Gastroesophageal sphincter (tissue), 4 donors: Measurements from ENCODE around the gene CCDC61. TPM values are rescaled to one million over a fixed set of nuclear protein-coding genes. Genes with fewer than 3 reads are reported as not detected.

Experiments used
- ATAC-seq: fragments of 150-250 bp; one replicate; pipeline ENCODE4 v1.9.1; 2016; ENCODE audit warnings: mild to moderate bottlenecking, moderate library complexity
- H3K27ac ChIP-seq, 4 donors: fragments of 200-600 bp; sonication (generic) in 3 of 4; 1 replicate in 3 of 4; 2 replicates in 1 of 4; pipeline ENCODE4 v1.5.1; 2016 to 2019
- H3K27me3 ChIP-seq: fragments of 200-600 bp; sonication (generic); one replicate; pipeline ENCODE4 v1.5.1; 2019
- H3K36me3 ChIP-seq, 2 donors: fragments of 200-600 bp; sonication (generic); one replicate each; pipeline ENCODE4 v1.5.1; 2019; ENCODE audit warnings: control low read depth in 1 of 2
- H3K4me1 ChIP-seq, 3 donors: fragments of 200-600 bp; sonication (generic); 1 replicate in 2 of 3; 2 replicates in 1 of 3; pipeline ENCODE4 v1.5.1; 2016 to 2019; ENCODE audit warnings: control low read depth in 2 of 3
- H3K4me3 ChIP-seq, 2 donors: fragments of 200-600 bp; sonication (generic); one replicate each; pipeline ENCODE4 v1.5.1; 2019; ENCODE audit warnings: mild to moderate bottlenecking in 1 of 2, moderate library complexity in 1 of 2
- H3K9me3 ChIP-seq, 3 donors: fragments of 200-600 bp; sonication (generic); one replicate each; pipeline ENCODE4 v1.5.1; 2017 to 2019; ENCODE audit warnings: control low read depth in 2 of 3
- EP300 ChIP-seq: sonication (generic); formaldehyde crosslinking; IDR thresholded peaks from one replicate; pipeline ENCODE4 v1.6.1; 2017; ENCODE audit warnings: antibody characterized with exemption, mild to moderate bottlenecking
- POLR2A ChIP-seq, 2 donors: fragments of 450-650 bp; IDR thresholded peaks; one replicate each; pipeline ENCODE4 v1.6.1; 2017; ENCODE audit warnings: antibody characterized with exemption in 2 of 2, mild to moderate bottlenecking in 2 of 2, moderate library complexity in 1 of 2
- POLR2AphosphoS5 ChIP-seq: sonication (generic); formaldehyde crosslinking; IDR thresholded peaks from one replicate; pipeline ENCODE4 v1.6.1; 2017; ENCODE audit warnings: antibody characterized with exemption
- WGBS, 2 donors: methylation state at CpG; one replicate each; pipeline ENCODE4 v1.1.5; 2018; ENCODE audit warnings: low coverage in 1 of 2; 5-methylcytosine and 5-hydroxymethylcytosine counted together
- total RNA-seq, 4 donors: library from RNA; depleted of rRNA; stranded (reverse); fragments of >200 nt; gene quantifications; one replicate each; pipeline ENCODE4 v1.1.0, GENCODE V29; 2016
- TF ChIP-seq, protein P1 (sequence below), 4 experiments: fragments of 200-600 bp in 2 of 4; fragments of 450-650 bp in 2 of 4; sonication (generic) in 1 of 4; IDR thresholded peaks; one replicate each; pipeline ENCODE4 v1.5.1; 2017 to 2019; ENCODE audit warnings: antibody characterized with exemption in 4 of 4, mild to moderate bottlenecking in 2 of 4, moderate library complexity in 2 of 4

Gene CCDC61
- total RNA-seq, 4 donors from 2014 or later = 4.2 to 9.4 (median 6.4) TPM

GRCh38 chr19:46017095-46017429 lies 21.8 kb downstream of the CCDC61 start:
- H3K4me3 ChIP-seq = no peak overlapping the region
- H3K27me3 ChIP-seq = peaks cover 48% of the 10 kb centered on the region
- H3K4me1 ChIP-seq = peaks cover 0 to 28% (median 11%) of the 10 kb centered on the region in 3 donors
- H3K9me3 ChIP-seq = no peaks in the 10 kb centered on the region
- peaks cover 0 to 15% of the 10 kb centered on the region in 2 donors for H3K36me3 ChIP-seq
- WGBS, 2 donors = no CpG with 5 or more reads among the region's 7 CpGs
- TF ChIP-seq, protein P1, sequence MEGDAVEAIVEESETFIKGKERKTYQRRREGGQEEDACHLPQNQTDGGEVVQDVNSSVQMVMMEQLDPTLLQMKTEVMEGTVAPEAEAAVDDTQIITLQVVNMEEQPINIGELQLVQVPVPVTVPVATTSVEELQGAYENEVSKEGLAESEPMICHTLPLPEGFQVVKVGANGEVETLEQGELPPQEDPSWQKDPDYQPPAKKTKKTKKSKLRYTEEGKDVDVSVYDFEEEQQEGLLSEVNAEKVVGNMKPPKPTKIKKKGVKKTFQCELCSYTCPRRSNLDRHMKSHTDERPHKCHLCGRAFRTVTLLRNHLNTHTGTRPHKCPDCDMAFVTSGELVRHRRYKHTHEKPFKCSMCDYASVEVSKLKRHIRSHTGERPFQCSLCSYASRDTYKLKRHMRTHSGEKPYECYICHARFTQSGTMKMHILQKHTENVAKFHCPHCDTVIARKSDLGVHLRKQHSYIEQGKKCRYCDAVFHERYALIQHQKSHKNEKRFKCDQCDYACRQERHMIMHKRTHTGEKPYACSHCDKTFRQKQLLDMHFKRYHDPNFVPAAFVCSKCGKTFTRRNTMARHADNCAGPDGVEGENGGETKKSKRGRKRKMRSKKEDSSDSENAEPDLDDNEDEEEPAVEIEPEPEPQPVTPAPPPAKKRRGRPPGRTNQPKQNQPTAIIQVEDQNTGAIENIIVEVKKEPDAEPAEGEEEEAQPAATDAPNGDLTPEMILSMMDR (IDR thresholded peaks at IDR 0.05) = peak in 1 of 4 experiments; percentile 19
- TF ChIP-seq POLR2A (IDR thresholded peaks at IDR 0.05) = no peak
- H3K27ac ChIP-seq = no peak overlapping the region
- ATAC-seq = no peak

DNA sequence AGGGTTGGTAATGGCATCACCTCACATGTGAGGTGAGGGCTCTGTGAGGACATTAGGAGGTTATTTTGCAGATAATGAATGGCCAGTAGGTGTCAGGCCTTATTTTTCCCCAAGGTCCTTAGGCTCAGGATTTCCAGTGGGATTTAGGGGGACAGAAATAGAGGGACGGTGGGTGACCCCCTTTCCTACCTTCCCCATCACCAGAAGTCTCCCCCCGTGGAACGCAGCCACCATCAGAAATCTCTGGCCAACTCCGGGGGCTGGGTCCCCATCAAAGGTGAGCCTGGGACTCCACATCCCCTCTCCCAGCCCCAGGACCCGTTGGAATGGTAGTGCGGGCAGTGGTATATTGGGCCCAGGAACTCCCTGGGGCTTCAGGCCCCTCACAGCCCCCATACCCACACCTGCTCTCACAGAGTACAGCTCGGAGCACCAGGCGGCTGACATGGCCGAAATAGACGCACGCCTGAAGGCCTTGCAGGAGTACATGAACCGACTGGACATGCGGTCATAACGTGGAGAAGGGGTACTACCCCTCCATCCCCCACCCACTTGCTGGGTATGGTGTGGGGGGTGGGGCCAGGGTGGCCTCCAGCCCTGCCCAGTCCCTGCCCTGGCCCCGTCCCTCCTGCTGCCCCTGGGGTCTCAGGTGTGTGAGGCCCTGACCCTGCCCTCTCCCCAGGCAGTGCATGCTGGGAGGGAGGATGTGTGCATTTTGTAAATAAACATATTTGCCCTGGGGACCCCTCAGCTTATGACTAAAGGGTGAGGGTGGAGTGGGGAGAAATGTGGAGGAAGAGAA lies 22.8 kb downstream of the CCDC61 start:
- Histone ChIP-seq H3K27ac (no peak overlapping the region), H3K36me3 (peaks cover 0 to 12% of the 10 kb centered on the region in 2 donors), H3K4me1 (peaks cover 0 to 28% (median 11%) of the 10 kb centered on the region in 3 donors), H3K27me3 (peaks cover 48% of the 10 kb centered on the region), H3K9me3 (no peaks in the 10 kb centered on the region), H3K4me3 (no peak overlapping the region)
- ATAC-seq = no peak
- 88% methylated on average over 7 of the region's 15 CpGs; no CpG with 5 or more reads in 1 of the 2 donors for WGBS, 2 donors
- TF ChIP-seq POLR2AphosphoS5 = no peak
- TF ChIP-seq EP300 = no peak
- TF ChIP-seq, protein P1 (IDR thresholded peaks at IDR 0.05) = no peak
- no peak for TF ChIP-seq POLR2A (IDR thresholded peaks at IDR 0.05)

GRCh38 chr19:46018729-46019251 lies 23.5 kb downstream of the CCDC61 start:
- Histone ChIP-seq H3K27ac (no peak overlapping the region), H3K4me1 (peaks cover 0 to 28% (median 11%) of the 10 kb centered on the region in 3 donors), H3K9me3 (no peaks in the 10 kb centered on the region), H3K27me3 (peaks cover 48% of the 10 kb centered on the region), H3K4me3 (no peak overlapping the region), H3K36me3 (peaks cover 0 to 12% of the 10 kb centered on the region in 2 donors)
- ATAC-seq = no peak
- 100% methylated on average over 3 of the region's 10 CpGs; no CpG with 5 or more reads in 1 of the 2 donors for WGBS, 2 donors
- TF ChIP-seq, protein P1 (IDR thresholded peaks at IDR 0.05) = no peak
- TF ChIP-seq POLR2AphosphoS5 (no peak), POLR2A (IDR thresholded peaks at IDR 0.05) (no peak), EP300 (no peak)

DNA sequence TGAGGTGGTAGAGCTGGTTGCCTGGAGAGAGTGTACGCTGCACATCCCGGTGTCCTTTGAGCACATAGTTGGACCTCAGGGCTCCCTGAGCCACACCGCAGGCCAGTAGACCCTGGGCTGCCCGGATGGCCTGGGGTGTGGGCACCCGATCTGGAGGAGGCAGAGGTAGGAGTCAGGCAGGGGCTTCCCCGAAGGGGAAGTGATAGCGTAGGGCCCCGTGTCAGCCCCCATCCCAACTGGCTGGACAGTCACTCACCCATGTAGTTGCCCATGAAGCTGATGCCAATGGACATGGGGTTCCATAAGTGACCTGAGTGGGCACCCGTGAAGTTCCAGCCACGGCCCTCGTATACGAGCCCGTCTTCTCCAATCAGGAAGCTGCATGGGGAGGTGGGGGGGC lies 24.0 kb downstream of the CCDC61 start:
- Histone ChIP-seq H3K4me1 (peaks cover 0 to 28% (median 11%) of the 10 kb centered on the region in 3 donors), H3K27me3 (peaks cover 48% of the 10 kb centered on the region), H3K9me3 (no peaks in the 10 kb centered on the region), H3K27ac (no peak overlapping the region), H3K4me3 (no peak overlapping the region), H3K36me3 (peaks cover 0 to 12% of the 10 kb centered on the region in 2 donors)
- WGBS, 2 donors = 71 to 92% methylated on average over 2 to 5 of the region's 13 CpGs
- ATAC-seq = no peak
- TF ChIP-seq EP300 (no peak), POLR2A (IDR thresholded peaks at IDR 0.05) (no peak), POLR2AphosphoS5 (no peak)
- TF ChIP-seq, protein P1 (IDR thresholded peaks at IDR 0.05) = no peak

DNA sequence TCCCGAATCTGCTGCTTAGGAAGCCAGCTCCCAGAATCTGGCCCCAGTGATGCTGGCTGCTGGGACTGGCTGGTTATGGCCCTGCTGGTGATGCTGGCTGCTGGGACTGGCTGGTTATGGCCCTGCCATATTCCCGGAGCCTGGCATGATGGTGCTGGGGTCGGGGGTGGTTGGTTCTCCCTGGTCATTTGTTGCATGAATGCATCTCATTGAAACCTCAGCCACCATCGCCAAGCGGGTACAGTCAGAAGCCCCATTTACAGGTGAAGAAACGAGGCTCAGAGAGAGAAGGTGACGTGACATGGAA lies 25.5 kb downstream of the CCDC61 start:
- Histone ChIP-seq H3K9me3 (no peaks in the 10 kb centered on the region), H3K27ac (no peak overlapping the region), H3K36me3 (peaks cover 0 to 12% of the 10 kb centered on the region in 2 donors), H3K4me1 (peaks cover 0 to 15% (median 6%) of the 10 kb centered on the region in 3 donors), H3K27me3 (peaks cover 46% of the 10 kb centered on the region), H3K4me3 (no peak overlapping the region)
- no peak for ATAC-seq
- TF ChIP-seq POLR2AphosphoS5 = no peak
- no peak for TF ChIP-seq EP300
- no peak for TF ChIP-seq POLR2A (IDR thresholded peaks at IDR 0.05)
- TF ChIP-seq, protein P1 (IDR thresholded peaks at IDR 0.05) = no peak
- 83% methylated on average over 1 of the region's 7 CpGs; no CpG with 5 or more reads in 1 of the 2 donors for WGBS, 2 donors
